AG08395 (cell line): ENCODE data around the gene RIT1.

ENCODE experiments used
- DNase-seq: peaks from one replicate; pipeline ENCODE4 v3.0.0; 2012; ENCODE audit warnings: mixed read lengths, low spot score

Gene RIT1

GRCh38 chr1:155911156-155912055 is at the start of gene RIT1:
TSS of gene RIT1 (minus strand) at chr1:155911349. CDS start at chr1:155910761, 588 bp downstream.
- DNase-seq = peak; percentile 91

DNA sequence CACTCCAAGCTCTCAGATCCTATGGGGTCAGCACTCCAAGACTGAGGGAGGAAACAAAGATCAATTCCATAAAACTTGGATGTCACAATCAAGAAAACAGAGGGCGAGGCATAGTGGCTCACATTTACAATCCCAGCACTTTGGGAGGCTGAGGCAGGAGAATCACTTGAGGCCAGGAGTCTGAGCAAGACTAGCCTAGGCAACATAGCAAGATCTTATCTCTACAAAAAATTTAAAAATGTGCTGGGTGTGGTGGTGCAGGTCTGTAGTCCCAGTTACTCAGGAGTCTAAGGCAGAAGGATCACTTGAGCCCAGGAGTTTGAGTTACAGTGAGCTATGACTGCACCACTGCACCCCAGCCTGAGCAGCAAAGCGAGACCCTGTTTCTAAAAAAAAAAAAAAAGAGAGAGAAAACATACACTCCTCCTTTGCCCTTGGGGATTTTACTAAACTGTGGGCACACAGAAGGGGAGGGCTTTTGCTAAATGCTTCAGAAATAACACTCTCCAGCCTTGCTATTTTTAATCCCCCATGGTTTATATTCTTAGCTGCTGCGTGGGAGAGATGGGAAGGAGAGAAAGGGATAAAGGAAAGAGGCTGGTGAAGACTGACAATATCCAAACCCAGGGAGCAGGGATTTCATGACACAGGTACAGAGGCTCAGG is 49.1 kb upstream of the RIT1 start:
- DNase-seq = no peak

DNA sequence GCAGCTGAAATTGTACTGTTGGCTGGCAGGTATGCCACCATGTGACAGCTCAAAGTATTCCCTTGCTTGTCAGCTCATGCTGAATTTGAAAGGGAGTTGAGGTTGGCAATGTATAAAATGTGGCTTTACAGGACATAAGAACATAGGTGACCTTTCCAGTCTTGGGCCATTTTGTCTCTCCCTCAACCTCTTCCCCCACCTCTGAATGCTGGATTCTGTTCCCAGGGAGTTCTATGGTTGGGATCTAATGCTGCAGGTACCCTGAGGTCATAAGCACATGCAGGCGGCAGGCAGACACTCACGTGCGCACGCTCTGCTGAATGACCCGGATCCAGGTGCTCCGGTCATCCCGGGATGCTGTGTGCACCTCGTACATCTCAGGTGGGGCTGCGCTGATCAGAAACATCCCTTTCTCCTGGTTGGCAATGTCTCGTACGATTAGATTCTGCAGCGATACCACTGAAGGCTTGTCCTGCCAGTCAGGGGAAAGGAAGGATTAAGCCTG is 46.3 kb upstream of the RIT1 start:
- DNase-seq = no peak

- no peak for DNase-seq
These were observed 43.5 kb upstream of the RIT1 start for GRCh38 chr1:155954645-155955044.

GRCh38 chr1:155952505-155952890 is 41.3 kb upstream of the RIT1 start:
- no peak for DNase-seq

DNA sequence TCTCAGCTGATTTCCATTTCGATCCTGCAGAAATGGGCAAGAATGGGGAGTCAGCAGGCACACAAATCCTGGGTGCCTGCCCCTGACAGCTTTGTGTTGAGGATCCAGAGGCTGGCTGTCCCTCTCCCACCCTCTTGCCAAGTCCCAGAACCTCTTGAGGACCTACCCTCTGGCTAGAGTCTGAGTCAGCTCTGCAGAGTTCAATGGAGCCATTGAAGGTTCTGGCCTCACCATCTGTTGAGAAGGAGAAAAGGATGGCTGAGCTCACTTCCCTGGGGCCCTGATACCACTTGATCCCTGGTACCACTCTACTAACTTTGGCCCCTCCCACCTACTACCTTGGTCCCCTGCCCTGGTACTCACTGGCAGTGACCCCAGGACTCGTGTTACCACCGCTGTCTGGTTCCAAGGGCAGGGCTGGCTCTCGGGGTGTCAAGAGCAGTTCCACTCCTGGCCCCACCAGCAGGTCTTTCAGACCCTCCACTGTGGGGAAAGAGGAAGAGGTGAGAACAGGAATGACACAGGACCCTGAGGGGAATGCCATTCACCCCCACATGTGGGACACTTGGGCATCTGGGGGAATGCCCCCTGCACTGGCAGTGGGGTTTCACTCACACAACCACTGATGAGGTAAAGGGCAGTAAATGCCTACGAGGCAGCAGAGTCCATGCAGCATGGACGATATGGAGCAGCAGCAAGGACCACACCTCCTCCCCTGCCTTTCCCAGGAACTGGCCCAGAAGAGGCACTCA is 40.8 kb upstream of the RIT1 start:
- no peak for DNase-seq

- DNase-seq = no peak
These were observed 39.7 kb upstream of the RIT1 start for GRCh38 chr1:155950829-155951228.

DNA sequence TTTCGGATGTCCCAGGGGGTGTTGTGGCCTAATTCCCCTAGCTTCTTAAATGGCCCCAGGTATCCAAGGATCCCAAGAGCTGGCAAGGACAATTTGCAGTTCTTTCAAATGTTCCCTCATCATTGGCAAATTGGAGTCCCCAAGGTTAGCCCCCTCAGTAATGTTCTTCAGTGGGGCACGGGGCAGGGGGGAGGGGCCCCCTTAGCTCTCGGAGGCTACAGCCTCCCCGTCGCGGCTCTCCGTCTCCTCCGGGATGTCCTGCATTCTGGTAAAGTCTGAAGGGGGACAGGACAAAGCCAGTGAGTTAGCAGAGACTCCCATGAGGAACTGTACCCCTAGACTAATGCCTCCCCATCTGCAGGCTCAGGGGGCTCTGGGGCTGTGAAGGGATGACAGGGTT is 36.6 kb upstream of the RIT1 start:
- no peak for DNase-seq

DNA sequence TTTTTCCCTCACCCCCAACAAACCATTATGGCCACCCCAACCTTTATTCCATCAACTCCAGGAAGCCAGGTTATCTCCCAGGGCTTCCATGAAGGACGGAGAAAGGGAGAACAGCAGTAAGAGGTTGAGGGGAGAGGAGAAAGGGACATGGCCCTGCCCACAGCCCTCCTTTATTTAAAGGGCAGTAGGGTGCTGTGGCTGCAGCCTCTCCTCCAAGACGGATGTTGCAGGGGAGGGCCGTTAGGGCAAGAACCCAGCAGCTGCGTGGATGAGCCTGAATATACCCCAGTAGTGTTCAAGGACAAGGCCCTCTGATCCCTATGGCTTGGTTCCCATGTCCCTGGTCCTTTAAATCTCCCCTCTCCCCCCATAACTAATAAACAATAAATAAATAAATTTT is 36.1 kb upstream of the RIT1 start:
- no peak for DNase-seq

DNA sequence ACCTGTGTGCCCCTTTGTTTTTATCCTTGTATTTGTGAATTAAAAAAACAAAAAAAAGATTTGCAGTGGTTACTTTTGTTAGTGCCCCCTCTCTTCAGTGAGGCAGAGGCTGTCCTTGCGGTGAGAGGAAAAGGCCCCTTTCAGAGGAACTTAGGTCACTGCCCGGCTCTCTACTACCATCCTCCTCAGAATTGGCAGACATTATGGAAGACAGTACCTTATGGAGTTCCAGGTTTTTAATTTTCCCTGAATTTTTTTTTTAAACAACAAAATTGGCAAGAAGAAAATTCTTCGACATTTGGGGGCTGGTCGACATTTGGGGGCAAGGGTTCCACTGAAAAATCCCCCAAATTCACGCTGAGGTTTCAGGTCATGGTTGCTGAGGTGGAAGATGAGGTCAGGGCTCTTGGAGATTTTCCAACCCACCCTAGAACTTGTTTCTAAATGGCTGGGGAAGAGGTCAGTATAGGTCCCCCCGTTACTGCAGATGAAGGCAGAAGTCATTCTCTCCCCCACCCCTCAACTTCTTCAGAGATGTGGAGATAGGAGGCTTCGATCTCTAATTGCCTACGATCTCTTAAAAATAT is 35.6 kb upstream of the RIT1 start:
- no peak for DNase-seq

DNA sequence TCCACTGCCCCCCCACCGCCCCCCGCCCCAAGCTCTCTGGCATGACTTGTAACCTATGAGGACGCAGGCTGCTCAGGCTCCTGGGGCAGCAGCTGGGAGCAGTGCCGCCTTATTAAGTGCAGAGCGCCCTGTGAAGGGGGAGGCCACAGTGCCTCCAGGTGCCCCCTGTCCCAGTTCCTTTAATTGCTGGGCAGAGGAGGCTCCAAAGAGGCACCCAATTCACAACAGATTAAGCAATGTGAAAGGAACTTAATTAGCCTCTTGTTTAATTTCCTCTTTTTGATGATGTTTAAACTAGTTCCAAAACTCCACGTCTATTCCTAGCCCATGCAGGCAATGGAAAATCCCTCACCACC is 33.3 kb upstream of the RIT1 start:
- no peak for DNase-seq

DNA sequence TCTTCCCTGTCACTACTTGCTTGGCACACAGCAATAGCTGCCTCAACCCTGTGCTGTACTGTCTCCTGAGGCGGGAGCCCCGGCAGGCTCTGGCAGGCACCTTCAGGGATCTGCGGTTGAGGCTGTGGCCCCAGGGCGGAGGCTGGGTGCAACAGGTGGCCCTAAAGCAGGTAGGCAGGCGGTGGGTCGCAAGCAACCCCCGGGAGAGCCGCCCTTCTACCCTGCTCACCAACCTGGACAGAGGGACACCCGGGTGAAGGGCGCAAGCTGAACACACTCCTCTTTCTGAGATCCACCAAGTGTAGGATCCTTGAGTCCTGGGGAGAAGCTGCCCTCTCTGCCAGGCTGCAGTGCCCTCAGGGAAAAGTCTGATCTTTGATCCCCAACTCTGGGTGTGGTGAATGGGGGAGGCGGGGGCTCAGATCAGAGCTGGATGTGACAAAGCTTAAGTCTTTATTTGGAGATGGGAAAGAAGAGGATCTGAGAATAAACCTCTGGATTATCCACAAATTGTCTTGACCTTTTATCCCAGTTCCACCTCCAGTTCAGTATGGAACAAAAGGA is 31.5 kb upstream of the RIT1 start:
- DNase-seq = no peak

- DNase-seq = no peak
These were observed 30.8 kb upstream of the RIT1 start for GRCh38 chr1:155941845-155942531.

- DNase-seq = no peak
These were observed 30.1 kb upstream of the RIT1 start, which contains the start of gene RXFP4 for GRCh38 chr1:155940993-155941844. TSS of gene RXFP4 (plus strand) at chr1:155941638. CDS start at chr1:155941710, 72 bp downstream.

DNA sequence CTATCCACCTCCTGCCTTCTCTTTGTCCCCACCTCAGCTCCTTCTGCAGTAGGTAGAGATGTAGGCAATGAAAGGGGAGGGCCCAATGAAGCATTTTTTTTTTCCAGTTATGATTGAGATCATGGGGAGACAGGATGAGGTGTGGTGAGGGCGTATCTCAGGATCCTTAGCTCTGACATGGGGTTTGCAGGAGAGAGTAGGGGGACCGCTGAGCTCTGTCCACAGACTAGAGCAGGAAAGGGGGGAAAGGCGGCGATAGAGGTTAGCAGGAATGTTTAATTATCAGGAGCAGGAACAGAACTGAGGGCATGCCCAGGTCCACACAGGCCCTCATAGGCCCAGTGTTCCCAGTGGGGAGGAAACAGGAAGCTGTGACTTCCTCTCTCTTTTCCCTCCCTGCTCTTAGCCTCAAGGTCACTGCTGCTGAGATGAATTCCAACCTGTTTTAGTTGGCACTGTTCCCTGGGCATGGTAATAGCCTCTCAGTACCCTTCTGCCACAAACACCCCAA is 29.4 kb upstream of the RIT1 start:
- DNase-seq = no peak

- DNase-seq = peak; percentile 69
These were observed 27.1 kb upstream of the RIT1 start for GRCh38 chr1:155938220-155938627.

- no peak for DNase-seq
These were observed 23.9 kb upstream of the RIT1 start for GRCh38 chr1:155934936-155935590.

GRCh38 chr1:155934097-155934935 is 23.2 kb upstream of the RIT1 start, which contains the start of gene KHDC4:
TSS of gene KHDC4 (minus strand) at chr1:155934413. CDS start at chr1:155934373, 40 bp downstream.
- DNase-seq = peak; percentile 97
